GM21529 (cell line): ENCODE measurements around the gene TUBGCP6.
A peak's percentile ranks its signal among the peaks of the same experiment; 100 is the strongest.
"Not testable (repeated sequence)": the region's sequence is repeated elsewhere in the genome, so short reads cannot be mapped to it uniquely, and the experiment has no call there.

Source experiments
- ATAC-seq: cut with Tn5 transposase; IDR thresholded peaks from one replicate; pipeline ENCODE4 v1.9.1; 2021; ENCODE audit not compliant: unreplicated experiment

Gene TUBGCP6

DNA sequence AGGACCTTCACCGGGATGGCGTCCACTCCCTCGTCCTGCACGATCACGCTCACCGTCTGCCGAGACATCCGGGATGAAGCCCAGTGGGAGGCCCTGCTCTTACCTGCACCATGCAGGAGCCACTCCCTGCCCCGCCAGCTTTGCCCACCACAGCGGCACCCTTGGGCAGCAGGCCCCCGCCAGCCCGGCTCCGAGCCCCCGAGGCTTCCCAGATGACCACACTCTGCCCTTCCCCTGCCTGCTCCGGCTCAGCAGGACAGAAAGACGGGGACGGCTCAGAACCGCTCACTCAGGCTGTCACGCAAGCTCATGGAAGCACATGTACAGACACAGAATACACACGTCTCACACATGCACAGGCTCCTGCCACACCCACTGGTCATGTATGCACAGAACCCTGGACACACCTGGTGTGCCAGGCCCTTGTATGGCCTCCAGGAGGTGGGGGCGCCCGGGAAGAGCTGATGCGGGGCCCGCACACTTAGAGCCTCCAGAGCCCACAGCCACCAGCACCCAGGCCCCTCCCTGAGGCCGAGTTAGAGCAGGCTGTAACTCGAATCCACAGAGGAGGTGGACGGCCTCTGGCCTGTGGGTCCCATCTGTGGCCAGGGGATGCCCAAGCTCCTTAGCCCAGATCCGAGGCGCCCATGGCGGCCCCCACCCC, 34.3 kb upstream of the TUBGCP6 start:
- no peak for ATAC-seq

DNA sequence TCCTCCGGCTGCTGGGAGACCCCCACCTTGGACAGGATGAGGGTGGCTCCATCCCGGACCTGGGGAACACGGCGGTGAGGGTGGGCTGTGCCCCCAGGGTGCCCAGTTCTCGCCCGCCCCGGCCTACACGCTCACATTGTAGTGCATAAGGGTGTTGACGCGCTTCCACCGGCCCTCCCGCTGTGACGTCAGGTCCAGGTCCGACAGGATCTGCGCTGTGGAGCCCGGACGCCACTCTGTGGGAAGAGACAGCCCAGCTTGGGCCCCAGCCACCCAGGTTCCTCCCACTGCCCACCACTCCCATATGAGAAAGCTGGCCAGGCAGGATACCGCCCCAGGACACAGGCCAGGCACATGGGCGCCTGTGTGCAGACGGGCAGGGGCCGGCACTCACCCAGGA, 33.6 kb upstream of the TUBGCP6 start:
- ATAC-seq = no peak

DNA sequence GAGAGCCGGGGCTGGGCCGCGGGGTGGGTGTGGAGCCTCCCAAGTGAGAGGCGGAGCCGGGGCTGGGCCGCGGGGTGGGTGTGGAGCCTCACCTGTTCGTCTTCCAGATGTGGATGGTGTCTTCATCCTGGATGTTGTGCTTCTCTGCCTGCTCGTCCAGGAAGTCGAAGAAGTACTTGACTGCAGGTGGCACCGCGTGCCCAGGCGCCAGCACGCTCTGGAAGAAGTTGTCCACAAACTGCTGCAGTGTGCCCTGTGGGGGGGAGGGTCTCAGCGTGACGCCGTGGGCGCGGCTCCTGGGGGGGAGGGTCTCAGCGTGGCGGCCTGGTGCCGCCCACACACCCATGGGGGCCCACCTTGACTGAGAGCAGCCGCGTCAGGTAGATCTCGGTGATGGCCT, 32.9 kb upstream of the TUBGCP6 start:
- no peak for ATAC-seq

DNA sequence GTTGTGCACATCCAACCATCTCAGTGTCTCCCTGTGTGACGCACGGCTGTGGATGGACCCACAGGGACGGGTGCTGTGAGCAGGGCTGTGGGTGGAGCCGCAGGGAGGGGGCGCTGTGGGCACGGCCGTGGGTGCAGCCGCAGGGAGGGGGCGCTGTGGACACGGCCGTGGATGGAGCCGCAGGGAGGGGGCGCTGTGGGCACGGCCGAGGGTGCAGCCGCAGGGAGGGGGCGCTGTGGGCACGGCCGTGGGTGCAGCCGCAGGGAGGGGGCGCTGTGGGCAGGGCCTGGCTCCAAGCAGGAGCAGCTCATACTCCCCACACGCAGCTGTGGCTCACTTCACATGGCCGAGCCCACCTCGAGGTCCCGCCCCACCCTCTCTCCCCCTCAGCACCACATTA, 31.3 kb upstream of the TUBGCP6 start:
- ATAC-seq = peak; percentile 65

DNA sequence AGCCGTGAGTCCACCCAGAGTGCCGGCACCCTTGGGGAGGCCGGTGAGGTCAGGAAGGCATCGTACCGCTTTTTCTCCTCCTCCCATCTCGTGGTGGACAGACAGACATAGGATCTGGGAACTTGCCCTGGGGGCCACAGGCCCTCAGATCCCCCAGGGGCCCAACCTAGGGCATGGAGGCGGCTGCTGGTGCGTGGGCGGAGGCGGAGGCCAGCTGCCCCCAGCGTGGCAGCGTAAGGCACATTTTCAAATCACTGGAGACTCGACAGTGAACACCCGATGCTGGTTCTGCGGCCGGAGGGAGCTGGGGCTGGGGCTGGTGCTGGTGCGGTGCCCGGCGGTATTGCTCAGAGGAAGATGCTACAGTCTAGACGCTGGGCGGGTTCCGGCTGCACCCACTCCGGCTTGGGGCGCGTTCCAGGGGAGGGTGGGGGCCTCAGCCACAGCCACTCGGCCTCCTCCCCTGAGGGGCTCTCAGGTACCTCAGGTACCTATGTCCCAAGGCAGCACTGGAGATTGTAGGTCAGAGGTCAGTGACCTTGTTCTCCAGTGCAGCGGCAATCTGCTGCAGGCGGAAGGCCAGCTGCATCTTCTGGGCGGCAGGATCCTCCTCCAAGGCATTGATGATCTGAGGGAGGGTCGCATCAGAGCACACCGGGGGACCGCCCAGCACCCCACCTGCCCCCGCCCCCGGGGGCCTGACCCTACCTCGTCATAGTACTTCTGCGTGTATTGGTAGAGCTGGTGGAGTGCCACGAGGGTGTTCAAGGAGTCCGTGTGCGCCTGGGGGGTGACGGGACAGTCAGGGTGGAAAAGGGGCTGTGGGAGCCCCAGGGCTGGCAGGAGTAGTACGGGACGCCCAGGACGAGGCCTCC, 30.6 kb upstream of the TUBGCP6 start:
- no peak for ATAC-seq

DNA sequence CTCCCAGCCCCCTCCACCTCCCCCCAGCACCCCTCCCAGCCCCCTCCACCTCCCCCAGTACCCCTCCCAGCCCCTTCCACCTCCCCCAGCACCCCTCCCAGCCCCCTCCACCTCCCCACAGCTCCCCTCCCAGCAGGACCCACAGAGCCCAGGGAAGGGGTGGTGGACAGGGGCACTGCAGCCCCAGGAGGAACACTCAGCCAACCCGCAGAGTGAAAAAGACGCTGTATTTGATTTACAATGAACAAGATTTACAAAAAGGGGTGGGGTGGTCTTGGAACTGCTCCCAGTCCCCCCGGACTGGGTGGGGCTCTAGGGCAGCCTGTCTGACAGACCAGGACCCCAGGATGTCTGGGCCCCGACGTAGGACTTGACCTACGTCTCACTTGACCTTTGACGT, 29.9 kb upstream of the TUBGCP6 start:
- no peak for ATAC-seq

DNA sequence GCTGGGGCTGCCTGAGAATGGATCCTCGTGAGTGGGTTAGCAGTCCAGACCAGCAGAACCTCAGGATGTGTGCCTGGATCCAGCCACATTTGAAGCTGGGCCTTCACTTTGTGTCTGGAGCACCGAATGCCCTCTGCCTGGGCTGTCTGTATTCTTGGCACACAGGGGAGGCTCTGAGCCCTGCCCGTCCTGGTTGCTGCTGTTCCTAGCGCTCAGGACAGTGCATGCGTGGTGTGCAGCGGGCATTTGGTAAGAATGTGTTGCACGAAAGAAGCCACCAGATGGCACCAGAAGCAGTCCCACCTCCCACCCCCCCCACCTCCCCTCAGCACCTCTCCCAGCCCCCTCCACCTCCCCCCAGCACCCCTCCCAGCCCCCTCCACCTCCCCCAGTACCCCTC, 29.5 kb upstream of the TUBGCP6 start:
- ATAC-seq = no peak

DNA sequence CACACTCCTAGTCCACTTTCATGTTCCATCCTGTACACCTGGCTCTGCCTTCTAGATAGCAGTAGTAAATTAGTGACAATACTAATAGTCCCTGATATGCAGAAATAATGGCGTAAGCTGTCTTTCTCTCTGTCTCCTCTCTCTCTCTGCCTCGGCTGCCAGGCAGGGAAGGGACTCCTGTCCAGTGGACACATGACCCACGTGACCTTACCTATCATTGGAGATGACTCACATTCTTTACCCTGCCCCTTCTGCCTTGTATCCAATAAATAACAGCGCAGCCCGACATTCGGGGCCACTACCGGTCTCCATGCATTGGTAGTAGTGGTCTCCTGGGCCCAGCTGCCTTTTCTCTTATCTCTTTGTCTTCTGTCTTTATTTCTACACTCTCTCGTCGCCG, 29.0 kb upstream of the TUBGCP6 start:
- not testable (repeated sequence) for ATAC-seq

DNA sequence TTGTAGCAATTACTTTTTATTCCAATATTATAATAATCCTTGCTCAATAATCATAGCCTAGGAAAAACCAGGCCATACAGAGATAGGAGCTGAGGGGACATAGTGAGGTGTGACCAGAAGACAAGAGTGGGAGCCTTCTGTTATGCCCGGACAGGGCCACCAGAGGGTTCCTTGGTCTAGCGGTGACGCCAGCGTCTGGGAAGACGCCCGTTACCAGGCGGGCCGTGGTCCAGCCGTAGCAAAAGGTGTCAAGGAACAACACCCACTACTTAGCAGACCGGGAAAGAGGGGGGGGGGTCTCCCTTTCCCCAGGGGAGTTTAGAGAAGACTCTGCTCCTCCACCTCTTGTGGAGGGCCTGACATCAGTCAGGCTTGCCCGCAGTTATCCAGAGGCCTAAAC, 28.5 kb upstream of the TUBGCP6 start:
- not testable (repeated sequence) for ATAC-seq

DNA sequence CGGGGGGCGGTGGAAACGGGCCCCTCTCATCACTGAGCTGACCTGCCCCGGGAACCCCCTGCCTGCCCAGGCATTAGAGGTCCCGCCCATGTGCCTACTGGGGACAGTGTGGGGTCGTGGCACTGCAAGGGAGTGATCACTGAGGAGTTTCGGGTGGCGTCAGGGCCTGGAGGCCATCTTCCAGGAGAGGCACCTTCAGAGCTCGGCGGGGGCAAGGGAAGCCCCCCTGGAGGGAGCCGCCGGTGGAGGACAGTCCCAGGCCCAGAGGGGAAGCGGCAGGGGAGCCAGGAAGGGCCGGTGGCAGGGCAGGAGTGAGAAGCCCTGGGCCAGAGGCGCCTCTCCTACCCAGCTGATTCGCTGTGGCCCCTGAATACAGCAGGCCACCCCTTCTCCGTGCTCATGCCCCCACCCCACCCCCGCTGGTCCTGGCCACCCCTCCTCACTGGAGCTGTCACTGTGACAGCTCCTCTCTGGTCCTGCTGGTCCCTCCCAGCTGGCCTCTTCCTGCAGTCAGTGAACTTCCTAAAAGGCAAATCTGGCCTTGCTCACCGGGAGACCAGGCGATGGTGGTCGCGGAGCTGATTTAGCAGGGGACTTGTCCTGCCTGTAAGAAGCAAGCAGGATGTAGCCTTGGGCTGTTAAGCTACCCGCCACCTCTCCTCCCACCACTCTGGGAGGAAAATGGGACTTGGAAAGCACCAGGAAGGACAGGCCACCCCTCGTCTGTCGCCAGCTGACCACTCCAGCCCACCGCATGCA, 27.4 kb upstream of the TUBGCP6 start:
- no peak for ATAC-seq

DNA sequence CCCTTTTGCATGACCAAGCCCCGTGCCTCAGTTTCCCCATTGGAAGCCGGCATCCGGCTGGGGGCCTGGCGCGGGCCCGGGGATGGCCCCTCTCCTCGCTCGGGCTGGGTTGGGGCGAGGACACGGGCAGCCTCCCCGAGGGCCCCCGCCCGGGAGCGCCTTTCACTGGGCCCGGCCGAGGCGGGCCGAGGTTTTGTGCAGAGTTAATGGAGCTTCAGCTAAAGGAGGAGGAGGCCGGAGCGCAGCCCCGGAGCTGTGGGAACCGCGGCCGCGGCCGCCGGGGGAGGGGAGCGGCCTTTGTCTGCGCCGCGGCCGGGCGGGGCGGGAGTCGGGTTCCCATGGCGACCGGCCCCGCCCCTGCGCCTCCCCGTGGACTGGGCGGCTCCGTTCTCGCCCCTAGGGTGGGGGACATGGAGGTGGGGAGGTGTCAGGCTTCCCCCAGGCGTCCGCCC, 26.7 kb upstream of the TUBGCP6 start:
- no peak for ATAC-seq

DNA sequence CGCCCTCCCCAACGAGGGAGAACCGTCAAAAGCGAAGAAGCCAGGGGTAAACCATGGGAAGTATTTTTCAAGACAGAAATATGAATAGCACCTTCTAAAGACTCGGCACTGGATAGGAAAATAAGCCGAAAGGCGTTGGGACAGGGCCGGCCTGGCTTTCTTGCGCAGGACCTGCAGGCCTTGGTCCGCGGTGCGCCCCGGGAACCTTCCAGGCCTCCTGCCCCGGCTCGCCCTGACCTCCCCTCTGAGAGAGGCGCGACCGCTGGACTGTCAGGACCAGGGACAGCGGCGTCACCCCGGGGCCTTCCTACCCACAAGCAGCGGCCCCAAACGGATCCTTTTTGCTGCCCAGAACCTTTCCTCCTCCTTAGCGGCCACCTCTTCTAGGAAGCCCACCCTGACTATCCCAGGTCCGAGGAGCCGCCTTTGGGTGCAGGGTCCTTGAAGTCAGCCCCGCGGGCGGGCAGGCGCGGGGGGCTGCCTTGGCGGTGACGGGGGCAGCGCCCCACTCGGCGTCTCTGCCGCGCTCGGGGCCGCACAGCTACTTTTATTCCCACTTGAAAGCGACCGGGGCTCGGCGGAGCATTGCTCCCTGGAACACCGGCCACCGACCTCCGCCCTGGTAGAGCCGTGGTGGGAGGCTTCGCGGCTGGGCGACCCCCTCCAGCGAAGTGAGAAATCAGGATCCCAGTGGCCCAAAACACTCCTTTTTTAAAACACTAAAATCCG, 26.0 kb upstream of the TUBGCP6 start:
- ATAC-seq = no peak

DNA sequence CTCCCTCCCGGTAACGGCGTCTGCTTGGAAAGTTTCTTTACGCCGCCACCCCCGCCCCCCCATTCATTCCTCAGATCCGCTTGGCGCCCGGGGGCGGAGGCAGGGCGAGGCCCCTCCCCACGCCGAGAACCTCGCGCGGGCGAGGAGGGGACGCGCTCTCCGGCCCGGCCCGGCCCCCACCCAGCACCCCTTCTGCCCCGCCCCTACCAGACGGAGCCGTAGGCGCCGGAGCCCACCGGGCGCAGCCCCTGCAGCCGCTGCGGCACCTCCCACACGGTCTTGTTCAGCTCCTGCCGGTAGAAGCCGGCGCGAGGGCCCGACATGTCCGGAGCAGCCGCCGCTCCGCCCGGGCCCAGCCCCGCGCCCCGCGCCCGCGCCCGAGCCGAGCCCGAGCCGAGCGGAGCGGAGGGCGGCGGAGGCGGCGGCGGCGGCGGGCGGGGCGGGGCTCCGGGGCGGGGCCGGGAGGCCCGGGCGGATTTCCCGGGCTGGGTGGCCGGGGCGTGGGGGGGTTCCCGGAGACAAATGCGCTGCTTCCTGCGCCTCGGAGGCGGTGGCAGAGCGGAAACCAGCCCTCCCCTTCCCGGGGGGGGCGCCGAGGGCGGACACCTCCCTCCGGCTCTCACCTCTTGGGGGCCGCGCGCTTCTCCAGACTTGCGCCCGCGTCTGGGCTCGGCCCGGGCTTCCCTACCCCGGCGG, 25.3 kb upstream of the TUBGCP6 start, which contains the start of gene MAPK11:
MAPK11 (minus strand) TSS at position 411 of the 696 bp plus-strand sequence; CDS start at position 323, 88 bp downstream.
- ATAC-seq = no peak

DNA sequence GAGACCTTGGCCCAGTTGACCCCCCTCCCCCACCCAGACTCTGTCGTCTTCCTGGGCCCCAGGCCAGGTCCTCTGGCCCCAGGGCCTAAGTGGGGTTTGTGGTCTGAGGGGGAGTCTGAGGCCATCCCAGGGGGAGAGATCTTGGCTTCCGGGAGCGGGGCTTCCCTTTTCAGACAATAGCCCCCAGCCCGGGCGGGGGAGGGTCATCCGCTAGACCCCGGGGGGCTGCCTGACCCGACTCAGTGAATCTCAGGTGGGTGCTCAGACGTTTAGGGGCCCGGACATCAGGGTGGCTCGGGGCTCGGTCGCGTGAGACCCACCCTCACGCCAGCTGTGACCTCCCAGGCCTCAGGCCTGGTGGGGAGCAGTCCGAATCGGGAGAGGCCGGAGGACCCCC, 24.7 kb upstream of the TUBGCP6 start:
- ATAC-seq = no peak

DNA sequence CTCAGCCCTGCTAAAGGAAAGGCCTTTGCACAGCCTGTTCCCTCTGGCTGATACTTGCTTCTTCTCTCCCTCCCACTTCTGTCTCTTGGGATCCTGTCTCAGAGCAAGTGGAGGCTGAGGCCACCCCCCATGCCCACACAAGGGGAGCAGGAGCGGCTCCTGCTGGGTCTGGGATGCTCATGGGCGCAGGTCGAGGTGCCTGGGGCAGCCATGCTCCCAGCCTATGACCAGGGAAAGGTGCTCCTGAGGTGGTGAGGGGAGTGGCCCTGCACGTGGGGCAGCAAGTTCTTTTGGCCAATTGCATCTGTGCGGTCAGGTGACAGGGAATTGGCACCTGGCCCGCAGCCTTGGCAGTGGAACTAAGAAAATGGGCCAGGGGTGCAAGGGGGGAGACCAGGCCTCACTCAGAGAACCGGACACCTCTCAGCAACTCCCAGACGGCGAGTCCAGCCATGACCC, 23.9 kb upstream of the TUBGCP6 start:
- ATAC-seq = no peak

DNA sequence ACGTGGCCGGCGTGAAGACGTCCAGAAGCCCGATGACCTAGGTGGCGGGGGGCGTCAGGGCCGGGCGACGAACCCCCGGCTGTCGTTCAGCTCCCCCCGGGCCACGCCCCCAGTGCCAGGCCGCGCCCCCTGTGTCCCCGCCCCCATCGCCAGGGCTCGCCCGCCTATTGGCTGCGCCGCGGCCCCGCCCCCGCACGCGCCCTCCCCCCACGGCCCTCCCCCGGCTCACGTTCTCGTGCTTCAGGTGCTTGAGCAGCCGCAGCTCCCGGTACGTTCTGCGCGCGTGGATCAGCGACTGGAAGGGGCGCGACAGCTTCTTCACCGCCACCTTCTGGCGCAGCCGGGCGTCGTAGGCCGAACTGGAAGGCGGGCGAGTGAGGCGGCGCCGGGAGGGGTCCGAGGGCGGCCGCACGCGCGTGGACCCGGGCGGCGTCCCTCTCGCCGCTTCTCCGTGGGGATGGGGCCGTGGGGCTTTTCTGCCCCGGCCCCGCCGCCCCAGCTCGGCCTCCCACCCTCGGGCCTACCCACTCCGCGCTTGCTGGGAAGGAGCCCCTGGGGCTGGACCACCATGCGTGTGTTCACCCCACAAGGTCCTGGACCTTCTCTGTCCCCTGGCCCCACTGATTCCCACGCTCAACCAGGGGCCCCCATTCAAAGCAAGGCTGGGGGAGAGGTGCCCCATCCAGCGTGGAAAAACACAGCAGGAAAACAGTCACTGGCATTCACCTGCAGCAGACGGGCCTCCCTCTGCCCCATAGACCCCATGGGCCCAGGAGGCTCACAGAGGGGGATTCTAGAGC, 23.0 kb upstream of the TUBGCP6 start:
- ATAC-seq = no peak

DNA sequence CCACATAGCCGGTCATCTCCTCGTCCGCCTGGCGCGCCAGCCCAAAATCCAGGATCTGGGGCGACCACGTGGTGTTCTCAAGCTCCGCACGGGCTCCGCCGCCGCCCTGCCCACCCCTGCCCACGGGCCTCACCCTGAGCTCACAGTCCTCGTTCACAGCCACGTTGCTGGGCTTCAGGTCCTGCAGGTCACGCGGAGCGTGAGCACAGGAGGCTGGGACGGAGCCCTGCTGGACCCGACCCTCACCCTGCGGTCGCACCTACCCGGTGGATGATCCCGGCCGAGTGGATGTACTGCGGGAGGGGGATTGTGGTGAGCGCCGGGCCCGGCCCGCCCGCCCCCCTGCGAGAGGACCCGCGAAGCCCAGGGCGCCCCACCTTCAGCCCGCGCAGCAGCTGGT, 22.2 kb upstream of the TUBGCP6 start:
- no peak for ATAC-seq

DNA sequence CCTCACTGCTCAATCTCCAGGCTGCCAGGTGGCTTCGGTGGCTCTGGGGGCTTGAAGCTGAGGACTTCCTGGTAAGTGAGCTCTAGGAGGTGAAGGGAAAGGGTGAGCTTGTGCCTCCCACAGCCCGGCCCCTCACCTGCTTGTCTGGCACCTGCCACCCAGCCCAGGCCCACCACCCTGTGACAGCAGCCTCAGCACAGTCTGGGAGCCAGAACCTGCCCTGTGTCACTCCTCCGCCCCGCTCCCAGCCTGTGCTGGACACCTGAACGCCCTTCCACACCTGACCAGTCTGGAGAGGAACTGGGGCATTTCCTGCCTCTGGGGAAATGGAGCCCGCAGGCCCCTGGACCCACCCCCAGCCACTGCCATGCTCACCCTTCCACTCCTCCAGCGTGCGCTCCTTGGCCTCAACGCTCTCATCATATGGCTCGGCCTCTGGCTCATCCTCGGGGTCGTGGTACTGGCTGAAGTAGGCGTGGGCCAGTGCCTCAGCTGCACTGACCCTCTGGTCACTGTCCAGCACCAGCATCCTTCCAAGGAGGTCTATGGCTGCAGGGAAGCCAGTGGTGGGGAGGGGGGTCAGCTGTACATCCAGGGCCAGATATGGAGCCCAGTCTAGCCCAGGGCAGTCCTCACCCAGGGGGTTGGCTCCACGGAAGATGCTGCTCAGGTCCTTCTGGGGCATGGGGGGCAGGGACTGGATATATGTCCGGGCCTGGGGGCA, 20.3 kb upstream of the TUBGCP6 start:
- no peak for ATAC-seq
